BLaER1 (cell line): Measurements from ENCODE around the gene SIRPD.
A peak's percentile ranks its signal among the peaks of the same experiment; 100 is the strongest.
"Not testable (repeated sequence)": the region's sequence is repeated elsewhere in the genome, so short reads cannot be mapped to it uniquely, and the experiment has no call there.

ENCODE experiments used
- H3K27ac ChIP-seq: shearing (Covaris generic); formaldehyde crosslinking; 2 replicates; pipeline ENCODE4 v1.8.1; 2022
- H3K27me3 ChIP-seq: shearing (Covaris generic); formaldehyde crosslinking; 2 replicates; pipeline ENCODE4 v1.8.1; 2022
- H3K36me3 ChIP-seq: shearing (Covaris generic); formaldehyde crosslinking; 2 replicates; pipeline ENCODE4 v1.8.1; 2022
- H3K4me1 ChIP-seq: shearing (Covaris generic); formaldehyde crosslinking; 2 replicates; pipeline ENCODE4 v1.8.1; 2022
- H3K4me2 ChIP-seq: shearing (Covaris generic); formaldehyde crosslinking; 2 replicates; pipeline ENCODE4 v1.8.1; 2022
- H3K4me3 ChIP-seq: shearing (Covaris generic); formaldehyde crosslinking; 2 replicates; pipeline ENCODE4 v1.8.1; 2022
- H3K9ac ChIP-seq: shearing (Covaris generic); formaldehyde crosslinking; 2 replicates; pipeline ENCODE4 v1.8.1; 2022
- H3K9me3 ChIP-seq: shearing (Covaris generic); formaldehyde crosslinking; 2 replicates; pipeline ENCODE4 v1.8.1; 2022
- H4K20me1 ChIP-seq: shearing (Covaris generic); formaldehyde crosslinking; 2 replicates; pipeline ENCODE4 v1.8.1; 2022
- Cebpa-rat ChIP-seq: shearing (Covaris generic); IDR thresholded peaks from 2 replicates; pipeline ENCODE4 v1.8.1; 2022

The SIRPD gene

DNA sequence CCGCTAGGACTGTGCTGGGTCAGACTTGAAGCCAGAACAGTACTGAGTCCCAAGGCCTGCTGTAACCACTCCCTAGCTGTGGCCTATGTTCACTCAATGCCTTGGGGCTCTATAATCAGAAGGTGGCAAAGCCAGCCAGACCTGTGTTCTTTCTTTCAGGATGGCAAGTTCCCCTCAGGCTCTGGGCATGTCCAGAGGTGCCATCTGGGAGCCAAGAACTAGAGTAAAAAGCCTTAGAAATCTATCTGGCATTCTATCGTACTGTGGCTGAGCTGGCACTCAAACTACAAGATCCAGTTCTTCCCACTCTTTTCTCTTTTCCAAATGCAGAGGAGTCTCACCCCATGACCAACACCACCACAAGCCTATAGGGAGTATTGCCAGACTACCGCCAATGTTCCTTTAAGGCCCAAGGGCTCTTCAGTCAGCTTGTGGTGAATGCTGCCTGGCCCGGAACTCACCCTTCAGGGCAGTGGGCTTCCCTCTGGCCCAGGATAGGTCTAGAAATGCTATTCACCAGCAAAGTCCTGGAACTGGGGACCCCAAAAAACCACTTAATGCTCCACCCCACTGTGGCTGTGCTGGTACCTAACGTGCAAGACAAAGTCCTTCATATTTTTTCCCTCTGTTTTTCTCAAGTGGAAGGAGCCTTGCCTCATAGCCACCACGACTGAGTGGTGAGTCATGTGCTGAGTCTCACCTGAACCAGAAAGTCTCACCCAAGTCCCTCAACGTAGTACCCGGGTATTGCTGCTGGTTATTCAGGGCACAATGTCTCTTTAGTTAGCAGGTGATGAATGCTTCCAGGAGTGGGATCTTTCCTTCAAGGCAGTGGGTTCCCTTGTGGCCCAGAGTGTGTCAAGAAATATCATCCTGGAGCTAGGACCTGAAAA lies 57.7 kb downstream of the SIRPD start:
- no peak for TF ChIP-seq Cebpa-rat
- no peaks in the 10 kb centered on the region for H4K20me1 ChIP-seq
- H3K27ac ChIP-seq = no peak overlapping the region
- no peaks in the 10 kb centered on the region for H3K27me3 ChIP-seq
- H3K4me3 ChIP-seq = no peak overlapping the region
- H3K4me2 ChIP-seq = no peak overlapping the region
- H3K9me3 ChIP-seq = no peaks in the 10 kb centered on the region
- H3K36me3 ChIP-seq = no peaks in the 10 kb centered on the region
- peaks cover 7% of the 10 kb centered on the region for H3K4me1 ChIP-seq
- no peak overlapping the region for H3K9ac ChIP-seq

DNA sequence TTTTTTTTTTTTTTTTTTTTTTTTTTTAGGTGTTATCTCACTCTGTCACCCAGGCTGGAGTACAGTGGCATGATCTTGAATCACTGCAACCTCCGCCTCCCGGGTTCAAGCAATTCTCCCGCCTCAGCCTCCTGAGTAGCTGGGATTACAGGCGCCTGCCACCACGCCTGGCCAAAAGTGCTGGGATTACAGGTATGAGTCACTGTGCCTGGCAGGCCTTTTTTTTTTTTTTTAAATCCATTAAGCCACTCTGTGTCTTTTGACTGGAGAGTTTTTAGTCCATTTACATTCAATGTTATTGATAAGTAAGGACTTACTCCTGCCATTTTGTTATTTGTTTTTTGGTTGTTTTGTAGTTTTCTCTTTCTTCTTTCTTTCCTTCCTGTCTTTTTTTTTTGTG lies 60.1 kb downstream of the SIRPD start:
- not testable (repeated sequence) for H3K27me3 ChIP-seq, H3K27ac ChIP-seq, H3K9me3 ChIP-seq, H3K4me3 ChIP-seq, H3K36me3 ChIP-seq, H3K9ac ChIP-seq, H3K4me2 ChIP-seq, H4K20me1 ChIP-seq
- H3K4me1 ChIP-seq = peaks cover 29% of the 10 kb centered on the region

DNA sequence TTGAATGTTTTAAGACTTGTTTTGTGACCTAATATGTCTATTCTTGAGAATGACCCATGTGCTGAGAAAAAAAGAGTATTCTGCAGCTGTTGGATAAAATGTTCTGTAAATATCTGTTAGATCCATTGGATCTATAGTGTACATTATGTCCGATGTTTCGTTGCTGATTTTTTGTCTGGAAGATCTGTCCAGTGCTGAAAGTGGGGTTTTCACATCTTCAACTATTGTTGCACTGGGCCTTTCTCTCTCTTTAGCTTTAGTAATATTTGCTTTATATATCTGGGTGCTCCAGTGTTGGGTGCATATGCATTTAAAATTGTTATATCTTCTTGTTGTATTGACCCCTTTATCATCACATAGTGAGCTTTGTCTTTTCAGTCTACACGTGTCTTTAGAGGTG lies 60.6 kb downstream of the SIRPD start:
- H3K9ac ChIP-seq = no peak overlapping the region
- no peak for TF ChIP-seq Cebpa-rat
- H3K4me3 ChIP-seq = no peak overlapping the region
- H4K20me1 ChIP-seq = no peaks in the 10 kb centered on the region
- no peak overlapping the region for H3K4me2 ChIP-seq
- H3K27me3 ChIP-seq = no peaks in the 10 kb centered on the region
- H3K9me3 ChIP-seq = no peaks in the 10 kb centered on the region
- H3K4me1 ChIP-seq = peaks cover 33% of the 10 kb centered on the region
- H3K36me3 ChIP-seq = no peaks in the 10 kb centered on the region
- no peak overlapping the region for H3K27ac ChIP-seq

DNA sequence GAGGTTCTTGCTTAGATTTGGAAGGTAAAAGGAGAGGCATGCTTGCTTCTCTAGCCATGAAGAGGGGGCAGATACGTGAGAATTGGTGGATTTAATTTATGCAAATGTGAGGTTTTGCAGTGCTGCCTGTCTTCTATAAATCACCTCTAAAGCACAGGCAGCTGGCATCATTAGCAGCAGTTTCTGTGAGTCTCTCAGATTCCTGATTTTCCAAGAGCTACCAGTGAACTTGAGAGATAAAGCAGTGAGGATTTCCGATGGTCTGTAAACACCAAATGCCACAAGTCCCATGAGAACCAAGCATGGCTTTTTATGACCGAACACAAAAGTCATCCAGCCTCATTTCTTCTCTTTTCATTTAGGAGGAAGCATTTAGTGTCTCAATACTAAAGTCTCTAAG lies 63.1 kb downstream of the SIRPD start:
- no peak overlapping the region for H3K4me3 ChIP-seq
- no peak for TF ChIP-seq Cebpa-rat
- peaks cover 47% of the 10 kb centered on the region for H3K4me1 ChIP-seq
- H4K20me1 ChIP-seq = no peaks in the 10 kb centered on the region
- H3K9me3 ChIP-seq = no peaks in the 10 kb centered on the region
- H3K27ac ChIP-seq = no peak overlapping the region
- H3K4me2 ChIP-seq = peak overlapping the region; percentile 61
- H3K36me3 ChIP-seq = no peaks in the 10 kb centered on the region
- H3K9ac ChIP-seq = no peak overlapping the region
- H3K27me3 ChIP-seq = no peaks in the 10 kb centered on the region

DNA sequence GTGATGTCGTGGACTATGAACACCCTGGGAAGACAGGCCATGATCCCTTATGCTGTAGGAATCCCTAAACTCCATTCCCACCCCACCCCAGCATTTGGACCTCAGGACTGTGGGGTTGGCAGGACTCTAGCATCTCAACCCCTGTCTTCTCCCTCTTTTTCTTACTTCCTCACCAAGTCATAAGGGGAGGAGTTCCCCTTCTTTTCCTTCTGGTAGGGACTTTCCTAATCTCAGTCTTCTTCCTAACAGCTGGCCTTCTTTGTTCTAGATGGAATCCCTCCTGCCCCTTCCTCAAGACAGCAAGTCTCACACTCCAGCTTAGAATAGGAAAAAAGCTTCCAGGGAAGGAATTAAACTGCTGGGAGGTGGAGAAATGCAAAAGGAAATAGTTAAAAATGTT lies 64.0 kb downstream of the SIRPD start:
- TF ChIP-seq Cebpa-rat = no peak
- no peaks in the 10 kb centered on the region for H3K36me3 ChIP-seq
- H3K4me3 ChIP-seq = no peak overlapping the region
- no peak overlapping the region for H3K27ac ChIP-seq
- no peak overlapping the region for H3K9ac ChIP-seq
- H3K9me3 ChIP-seq = peaks cover under 1% of the 10 kb centered on the region; the same call in 1 of the 2 replicates
- peak overlapping the region; percentile 61 for H3K4me2 ChIP-seq
- no peaks in the 10 kb centered on the region for H4K20me1 ChIP-seq
- no peaks in the 10 kb centered on the region for H3K27me3 ChIP-seq
- peaks cover 47% of the 10 kb centered on the region for H3K4me1 ChIP-seq

DNA sequence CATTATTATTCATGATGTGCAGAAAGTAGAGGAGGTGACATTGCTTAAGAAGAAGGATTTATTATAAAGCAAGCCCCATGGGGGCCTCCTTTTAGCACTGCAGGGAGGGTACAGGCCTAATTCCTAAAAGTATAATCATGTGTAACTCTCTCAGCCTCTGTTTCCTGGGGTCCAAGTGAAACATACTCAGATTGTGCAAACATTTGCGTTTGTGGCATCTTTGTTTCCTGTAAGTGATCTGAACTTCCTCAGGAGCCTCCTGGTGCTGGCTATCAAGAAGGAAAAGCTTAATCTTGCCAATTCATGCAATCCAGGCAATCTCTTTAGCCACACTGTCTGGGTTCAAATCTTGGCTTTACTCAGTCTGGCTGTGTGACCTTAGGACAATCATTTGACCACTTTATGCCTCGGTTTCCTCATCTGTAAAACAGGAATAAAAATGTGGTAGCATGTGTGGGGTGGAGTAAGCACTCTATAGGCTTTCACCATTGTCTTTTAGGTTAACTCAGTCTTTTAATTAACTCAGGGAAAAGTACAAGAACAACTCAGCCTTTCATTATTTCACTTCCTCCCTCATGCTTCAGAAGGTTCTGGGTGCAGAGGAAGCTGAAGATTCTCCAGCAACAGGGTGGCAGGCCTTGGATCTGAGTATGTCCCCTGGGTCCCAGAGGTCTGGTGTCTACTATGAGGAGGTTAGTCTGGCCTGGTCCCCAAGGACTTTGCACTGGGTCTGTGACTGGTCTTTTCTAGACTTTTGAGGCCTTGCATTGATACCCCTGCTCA lies 65.5 kb downstream of the SIRPD start:
- peaks cover 6% of the 10 kb centered on the region for H3K9me3 ChIP-seq
- H3K36me3 ChIP-seq = no peaks in the 10 kb centered on the region
- H4K20me1 ChIP-seq = no peaks in the 10 kb centered on the region
- H3K4me2 ChIP-seq = peak overlapping the region; percentile 62
- no peak overlapping the region for H3K9ac ChIP-seq
- H3K27me3 ChIP-seq = no peaks in the 10 kb centered on the region
- H3K4me1 ChIP-seq = peaks cover 47% of the 10 kb centered on the region
- no peak overlapping the region for H3K4me3 ChIP-seq
- TF ChIP-seq Cebpa-rat = no peak
- no peak overlapping the region for H3K27ac ChIP-seq

DNA sequence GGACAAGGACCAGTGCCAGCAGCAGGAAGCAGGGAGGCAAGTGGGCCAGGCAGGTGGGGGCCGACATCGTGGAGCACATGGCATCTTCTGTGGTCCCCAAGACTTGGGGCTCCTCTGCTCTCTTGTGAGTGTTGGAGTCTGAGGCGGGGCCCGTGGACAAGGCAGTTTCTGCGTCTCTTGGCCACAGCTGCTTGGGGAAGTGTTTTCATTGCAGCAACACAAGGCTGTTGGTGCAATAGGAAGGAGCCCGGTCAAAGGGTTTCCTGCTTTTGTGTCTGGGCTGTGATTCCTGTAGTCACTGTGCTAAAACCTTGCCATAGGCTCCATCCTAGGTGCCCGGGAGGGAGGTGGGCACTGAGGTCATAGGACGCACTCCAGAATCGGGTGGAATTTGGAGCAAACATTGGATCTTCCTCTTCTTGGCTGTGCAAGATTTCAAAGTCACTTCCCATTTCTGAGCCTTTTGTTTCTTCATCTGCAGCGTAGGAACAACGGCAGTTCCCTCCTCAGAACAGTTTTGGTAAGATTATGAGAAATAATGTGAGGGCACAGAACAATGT lies 66.1 kb downstream of the SIRPD start, which contains the start of gene SIRPB2:
Gene SIRPB2 (minus strand): TSS at position 140 of the 560 bp plus-strand sequence. CDS start 61 bp downstream, at position 79.
- Histone ChIP-seq H3K4me1 (peaks cover 47% of the 10 kb centered on the region), H3K36me3 (no peaks in the 10 kb centered on the region), H3K27ac (no peak within 1 kb of the TSS), H3K9me3 (peaks cover 6% of the 10 kb centered on the region), H3K27me3 (no peaks in the 10 kb centered on the region), H3K9ac (no peak within 1 kb of the TSS), H3K4me2 (peak within 1 kb of the TSS; percentile 62), H4K20me1 (no peaks in the 10 kb centered on the region), H3K4me3 (no peak within 1 kb of the TSS)
- TF ChIP-seq Cebpa-rat = 0 out of 2 replicates have a peak, but pooled peaks have one; percentile 24

DNA sequence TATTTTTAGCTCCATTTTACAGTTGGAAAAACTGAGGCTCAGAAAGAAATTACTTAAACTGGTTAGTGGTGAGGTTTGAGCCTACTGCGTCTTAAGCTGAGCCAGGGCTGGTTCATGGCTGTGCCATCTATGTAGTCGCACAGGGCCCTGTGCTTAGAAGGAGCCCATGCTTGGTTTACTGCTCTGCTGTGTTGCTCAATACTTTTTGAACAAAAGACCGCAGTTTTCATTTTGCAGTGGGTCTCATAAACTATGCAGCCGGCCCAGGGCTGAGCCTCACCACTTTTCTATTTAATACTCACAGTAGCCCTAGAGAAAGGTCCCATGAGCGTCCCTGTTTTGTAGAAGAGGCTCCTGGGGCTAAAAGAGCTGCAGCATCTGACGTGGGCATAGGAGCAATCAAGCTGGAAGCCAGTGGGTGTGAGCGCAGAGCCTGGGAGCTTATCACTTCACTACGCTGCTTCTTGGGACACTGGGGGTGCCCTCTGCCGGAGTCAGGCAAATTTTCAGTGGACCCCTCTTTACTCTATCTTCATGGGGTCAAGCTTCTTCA lies 66.8 kb downstream of the SIRPD start:
- Histone ChIP-seq H3K9me3 (peaks cover 6% of the 10 kb centered on the region), H3K36me3 (no peaks in the 10 kb centered on the region), H3K4me1 (peaks cover 47% of the 10 kb centered on the region), H3K27ac (no peak overlapping the region), H3K9ac (no peak overlapping the region), H4K20me1 (no peaks in the 10 kb centered on the region), H3K4me2 (peak overlapping the region; percentile 62), H3K4me3 (no peak overlapping the region), H3K27me3 (no peaks in the 10 kb centered on the region)
- no peak for TF ChIP-seq Cebpa-rat

DNA sequence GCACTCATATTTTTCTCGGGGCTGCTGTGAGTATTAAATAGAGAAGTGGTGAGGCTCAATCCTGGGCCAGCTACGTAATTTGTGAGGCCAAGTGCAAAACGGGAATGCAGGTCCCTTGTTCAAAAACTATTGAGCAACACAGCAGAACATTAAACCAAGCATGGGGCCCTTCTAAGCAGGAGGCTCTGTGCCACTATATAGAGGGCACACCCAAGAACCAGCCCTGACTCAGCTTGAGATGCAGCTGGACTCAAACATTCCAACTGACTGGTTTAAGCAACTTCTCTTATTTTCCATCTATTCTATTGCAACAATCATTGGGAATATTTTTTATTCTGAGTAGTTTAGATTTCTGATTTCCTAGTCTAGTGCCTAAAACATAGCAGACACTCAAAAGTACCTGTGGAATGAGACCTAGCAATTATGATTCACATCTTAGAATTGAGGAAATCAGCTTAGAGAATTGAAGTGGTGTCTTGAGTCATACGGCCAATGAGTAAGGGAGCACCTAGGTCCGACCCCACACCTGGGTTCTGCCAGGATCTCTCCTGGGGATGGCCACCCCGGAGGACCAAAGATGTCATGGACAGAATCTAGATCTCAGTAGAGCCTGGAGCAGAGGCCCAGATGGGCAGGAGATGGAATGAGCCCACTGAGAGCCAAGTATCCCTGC lies 67.6 kb downstream of the SIRPD start:
- H3K9me3 ChIP-seq = peaks cover 6% of the 10 kb centered on the region
- H3K36me3 ChIP-seq = no peaks in the 10 kb centered on the region
- no peak overlapping the region for H3K4me2 ChIP-seq
- H3K9ac ChIP-seq = no peak overlapping the region
- no peaks in the 10 kb centered on the region for H4K20me1 ChIP-seq
- no peak overlapping the region for H3K4me3 ChIP-seq
- no peak for TF ChIP-seq Cebpa-rat
- no peak overlapping the region for H3K27ac ChIP-seq
- no peaks in the 10 kb centered on the region for H3K27me3 ChIP-seq
- H3K4me1 ChIP-seq = peaks cover 42% of the 10 kb centered on the region
